Nephron (organoid): Measurements from ENCODE around the gene KLHDC4.

ENCODE experiments used
- H3K27ac Mint-ChIP-seq, 3 experiments: 2 replicates each; pipeline ENCODE4 v1.8.0; 2020; ENCODE audit warnings: mixed read lengths in 3 of 3, mild to moderate bottlenecking in 2 of 3, moderate library complexity in 1 of 3
- H3K27me3 Mint-ChIP-seq: 2 replicates; pipeline ENCODE4 v1.8.0; 2021; ENCODE audit warnings: low read depth, mild to moderate bottlenecking, moderate library complexity, mixed read lengths
- H3K36me3 Mint-ChIP-seq: 2 replicates; pipeline ENCODE4 v1.8.0; 2020; ENCODE audit warnings: low read depth, mixed read lengths
- H3K4me1 Mint-ChIP-seq: 2 replicates; pipeline ENCODE4 v1.8.0; 2020; ENCODE audit warnings: mixed read lengths
- H3K4me3 Mint-ChIP-seq, 3 experiments: 2 replicates each; pipeline ENCODE4 v1.8.0; 2020; ENCODE audit warnings: mild to moderate bottlenecking in 3 of 3, mixed read lengths in 3 of 3, moderate library complexity in 2 of 3
- H3K9me3 Mint-ChIP-seq: 2 replicates; pipeline ENCODE4 v1.8.0; 2020; ENCODE audit warnings: mixed read lengths
- CTCF ChIP-seq, 3 experiments: fragments of 200-600 bp; sonication (generic); IDR thresholded peaks; one replicate each; pipeline ENCODE4 v1.5.0; 2021; ENCODE audit warnings: antibody characterized with exemption in 3 of 3; ENCODE audit not compliant: unreplicated experiment in 3 of 3

The KLHDC4 gene

GRCh38 chr16:87667443-87667842 is 98.3 kb downstream of the KLHDC4 start:
- H3K4me3 Mint-ChIP-seq, result no peak overlapping the region
- no peak for TF ChIP-seq CTCF (IDR thresholded peaks at IDR 0.05; ENCODE audit: unreplicated experiment in 3 of 3)
- H3K36me3 Mint-ChIP-seq, result no peaks in the 10 kb centered on the region
- peaks cover 22% of the 10 kb centered on the region for H3K27me3 Mint-ChIP-seq
- no peaks in the 10 kb centered on the region for H3K9me3 Mint-ChIP-seq
- no peaks in the 10 kb centered on the region for H3K4me1 Mint-ChIP-seq
- H3K27ac Mint-ChIP-seq, result no peak overlapping the region

GRCh38 chr16:87666919-87667318 is 98.9 kb downstream of the KLHDC4 start:
- Mint-ChIP-seq H3K36me3 (no peaks in the 10 kb centered on the region), H3K27me3 (peaks cover 22% of the 10 kb centered on the region), H3K9me3 (no peaks in the 10 kb centered on the region), H3K4me1 (no peaks in the 10 kb centered on the region), H3K27ac (no peak overlapping the region), H3K4me3 (no peak overlapping the region)
- no peak for TF ChIP-seq CTCF (IDR thresholded peaks at IDR 0.05; ENCODE audit: unreplicated experiment in 3 of 3)

GRCh38 chr16:87665193-87665592 is 100.6 kb downstream of the KLHDC4 start:
- peaks cover 33% of the 10 kb centered on the region for H3K27me3 Mint-ChIP-seq
- no peaks in the 10 kb centered on the region for H3K36me3 Mint-ChIP-seq
- no peak overlapping the region for H3K27ac Mint-ChIP-seq
- H3K9me3 Mint-ChIP-seq, result no peaks in the 10 kb centered on the region
- TF ChIP-seq CTCF (IDR thresholded peaks at IDR 0.05; ENCODE audit: unreplicated experiment in 3 of 3), result no peak
- no peaks in the 10 kb centered on the region for H3K4me1 Mint-ChIP-seq
- H3K4me3 Mint-ChIP-seq, result no peak overlapping the region

- no peak for TF ChIP-seq CTCF (IDR thresholded peaks at IDR 0.05; ENCODE audit: unreplicated experiment in 3 of 3)
- H3K4me1 Mint-ChIP-seq, result no peaks in the 10 kb centered on the region
- H3K4me3 Mint-ChIP-seq, result no peak overlapping the region
- no peak overlapping the region for H3K27ac Mint-ChIP-seq
- peaks cover 34% of the 10 kb centered on the region for H3K27me3 Mint-ChIP-seq
- no peaks in the 10 kb centered on the region for H3K9me3 Mint-ChIP-seq
- H3K36me3 Mint-ChIP-seq, result no peaks in the 10 kb centered on the region
Measured at GRCh38 chr16:87664792-87665191, 101.0 kb downstream of the KLHDC4 start.

- no peaks in the 10 kb centered on the region for H3K36me3 Mint-ChIP-seq
- H3K4me1 Mint-ChIP-seq, result no peaks in the 10 kb centered on the region
- no peaks in the 10 kb centered on the region for H3K9me3 Mint-ChIP-seq
- peaks cover 34% of the 10 kb centered on the region for H3K27me3 Mint-ChIP-seq
- no peak for TF ChIP-seq CTCF (IDR thresholded peaks at IDR 0.05; ENCODE audit: unreplicated experiment in 3 of 3)
- H3K27ac Mint-ChIP-seq, result no peak overlapping the region
- H3K4me3 Mint-ChIP-seq, result no peak overlapping the region
Measured at GRCh38 chr16:87662254-87663204, 103.3 kb downstream of the KLHDC4 start.

- Mint-ChIP-seq H3K27me3 (peaks cover 31% of the 10 kb centered on the region), H3K27ac (no peak overlapping the region), H3K36me3 (no peaks in the 10 kb centered on the region), H3K4me1 (no peaks in the 10 kb centered on the region), H3K4me3 (no peak overlapping the region), H3K9me3 (peaks cover 2% of the 10 kb centered on the region)
- TF ChIP-seq CTCF (IDR thresholded peaks at IDR 0.05; ENCODE audit: unreplicated experiment in 3 of 3), result no peak
Measured at GRCh38 chr16:87661561-87661960, 104.2 kb downstream of the KLHDC4 start.
